Heart right ventricle (tissue), 16 donors: ENCODE data around the gene TBC1D22A. TPM values are rescaled to one million over a fixed set of nuclear protein-coding genes. Genes with fewer than 3 reads are reported as not detected.

Experiments
- ATAC-seq, 8 donors: fragments of 200-7000 bp; cut with Tn5 transposase; one replicate each; pipeline ENCODE4 v1.9.1; 2020; ENCODE audit warnings: mild to moderate bottlenecking in 8 of 8, moderate library complexity in 8 of 8, moderate number of reproducible peaks in 1 of 8
- DNase-seq, 2 donors: peaks; one replicate each; pipeline ENCODE4 v3.0.0-alpha.2; 2020
- H3K27ac ChIP-seq, 10 donors: fragments of 200-600 bp; sonication (generic) in 2 of 10; one replicate each; pipeline versions ENCODE4 v1.5.0 to v1.8.0; 2020 to 2022; ENCODE audit warnings: mild to moderate bottlenecking in 3 of 10
- H3K27me3 ChIP-seq, 7 donors: fragments of 200-600 bp; one replicate each; pipeline ENCODE4 v1.8.0; 2021 to 2022; ENCODE audit warnings: mild to moderate bottlenecking in 2 of 7
- H3K36me3 ChIP-seq, 9 donors: fragments of 200-600 bp; sonication (generic) in 1 of 9; one replicate each; pipeline versions ENCODE4 v1.5.0 to v1.8.0; 2020 to 2022; ENCODE audit warnings: mild to moderate bottlenecking in 2 of 9
- H3K4me1 ChIP-seq, 9 donors: fragments of 200-600 bp; sonication (generic) in 1 of 9; one replicate each; pipeline versions ENCODE4 v1.5.0 to v1.8.0; 2020 to 2022; ENCODE audit warnings: mild to moderate bottlenecking in 4 of 9
- H3K4me3 ChIP-seq, 10 donors: fragments of 200-600 bp; sonication (generic) in 2 of 10; one replicate each; pipeline versions ENCODE4 v1.5.0 to v1.8.0; 2020 to 2022; ENCODE audit warnings: mild to moderate bottlenecking in 7 of 10, moderate library complexity in 2 of 10
- H3K9me3 ChIP-seq, 11 donors: fragments of 200-600 bp in 10 of 11; sonication (generic) in 2 of 11; one replicate each; pipeline versions ENCODE4 v1.5.0 to v1.8.0; 2013 to 2022; ENCODE audit warnings: mild to moderate bottlenecking in 2 of 11, control low read depth in 1 of 11, moderate library complexity in 1 of 11
- WGBS, 2 donors: extraction: QIAGEN DNeasy Blood & Tissue Kit; methylation state at CpG; one replicate each; pipeline ENCODE4 v1.1.7; 2013; ENCODE audit warnings: inconsistent platforms in 1 of 2; 5-methylcytosine and 5-hydroxymethylcytosine counted together
- intact Hi-C, 10 donors: fragments of 100-400 bp; cut with DNase I; formaldehyde crosslinking; loops; one replicate each; pipeline versions ENCODE4 v1.11.1 to v1.14.2; 2022
- polyA plus RNA-seq, 2 donors: library from polyadenylated mRNA; stranded (reverse); fragments of 200-250 nt; gene quantifications; one replicate each; pipeline ENCODE4 v1.2.3, GENCODE V29; 2013
- total RNA-seq, 10 donors: library from RNA; stranded (reverse); fragmentation: NEBNext Ultra II Directional in 3 of 10; extraction: Animal tissue kit (Norgen Biotek cat#: 25700) in 3 of 10; gene quantifications; one replicate each; pipeline versions ENCODE4 v1.2.1 to v1.2.4, GENCODE V29; 2021 to 2023
- TF ChIP-seq, protein P1 (sequence below), 9 donors: fragments of 200-600 bp; sonication (generic) in 2 of 9; IDR thresholded peaks; one replicate each; pipeline versions ENCODE4 v1.5.0 to v1.8.0; 2021 to 2022; ENCODE audit warnings: antibody characterized with exemption in 9 of 9, mild to moderate bottlenecking in 5 of 9, moderate library complexity in 1 of 9
- donor health status: Arrhythmogenic right ventricular cardiomyopathy.
- donor health status: ischemic (EF 13 %, LVEDD 7.1; RV severe dilation, severe dysfunction).
- donor health status: healthy with polysubstance abuse.
- donor health status: DM: no; HTN: yes; CAD: no.
- donor health status: DM: no; HTN: no; CAD: no.
- donor health status: ischemic (EF 25% LVEDD 6.9; RV normal size, moderate dysfunction).
- donor health status: ischemic (EF 25% LVEDD 5.7; RV mildly dilated, moderate dysfunction).
- donor health status: healthy.
- donor health status: DM: yes; HTN: yes; CAD: no.
- donor health status: Ischemic cardiomyopathy.
- donor health status: ischemic (EF 35%, LVEDD 5.7; RV mildly dilated, moderate dysfunction).
- donor health status: nonischemic (EF 11% LVEDD 7.7; RV severe dilation, severe dysfunction).
- donor health status: DM: yes; HTN: yes; CAD: no.
- donor health status: PGD.
- donor health status: ischemic (EF 29% LVEDD 5.4; RV normal size, mild dysfunction).
- donor health status: nonischemic (EF 23%, LVEDD 6.1; RV moderate dilation, normal function).

TBC1D22A gene
- total and polyA plus RNA-seq, 12 donors, result 7.2 to 27.9 (median 17.9) TPM

DNA sequence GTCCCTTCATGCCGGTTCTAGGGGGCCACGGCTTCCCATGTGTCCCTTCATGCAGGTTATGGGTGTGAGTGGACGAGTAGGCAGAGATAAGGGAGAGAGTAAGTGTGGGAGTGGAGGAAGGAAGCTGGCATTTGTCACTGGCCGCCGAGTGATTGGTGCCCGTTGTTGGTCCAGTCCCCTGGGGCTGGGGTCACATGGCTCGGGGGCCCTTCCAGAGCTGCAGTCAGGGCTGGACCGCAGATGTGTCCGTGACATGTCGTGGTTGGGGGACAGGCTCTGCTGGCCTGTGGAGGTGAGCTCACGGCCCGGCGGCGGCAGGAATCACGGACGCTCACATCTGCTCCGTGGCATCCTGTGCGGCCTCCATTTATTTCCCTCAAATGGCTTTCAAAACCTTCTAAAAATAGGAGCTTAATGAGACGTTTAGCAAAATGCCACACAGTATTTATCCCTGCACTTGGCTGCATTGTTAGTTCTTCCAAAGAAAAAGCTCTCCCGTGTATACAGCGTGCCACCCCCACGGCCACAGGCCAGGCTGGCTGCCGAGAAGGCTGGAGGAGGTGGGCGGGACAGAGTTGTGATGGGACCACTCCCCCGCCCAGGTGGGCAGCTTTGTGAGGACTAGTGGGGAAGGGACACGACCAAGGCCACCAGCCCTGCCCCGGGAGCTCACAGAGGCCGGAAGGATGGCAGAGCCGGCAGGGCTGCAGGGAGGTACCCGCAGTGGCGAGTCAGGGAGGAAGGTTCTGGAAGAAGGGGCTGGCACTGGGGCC, 386.7 kb downstream of the TBC1D22A start:
- 70 to 76% methylated on average over 31 of the region's 31 CpGs for WGBS, 2 donors
- Histone ChIP-seq H3K4me1 (peaks cover under 1 to 21% (median 4%) of the 10 kb centered on the region in 9 donors), H3K9me3 (peaks cover 0 to 8% (median 0%) of the 10 kb centered on the region in 11 donors), H3K36me3 (no peaks in the 10 kb centered on the region), H3K4me3 (peak overlapping the region in 1 of 10 donors; percentile 1), H3K27ac (no peak overlapping the region), H3K27me3 (no peaks in the 10 kb centered on the region)
- DNase-seq (no peak), ATAC-seq (peak in 4 of 8 donors; percentile 15 to 30 (median 25))
- TF ChIP-seq, protein P1, sequence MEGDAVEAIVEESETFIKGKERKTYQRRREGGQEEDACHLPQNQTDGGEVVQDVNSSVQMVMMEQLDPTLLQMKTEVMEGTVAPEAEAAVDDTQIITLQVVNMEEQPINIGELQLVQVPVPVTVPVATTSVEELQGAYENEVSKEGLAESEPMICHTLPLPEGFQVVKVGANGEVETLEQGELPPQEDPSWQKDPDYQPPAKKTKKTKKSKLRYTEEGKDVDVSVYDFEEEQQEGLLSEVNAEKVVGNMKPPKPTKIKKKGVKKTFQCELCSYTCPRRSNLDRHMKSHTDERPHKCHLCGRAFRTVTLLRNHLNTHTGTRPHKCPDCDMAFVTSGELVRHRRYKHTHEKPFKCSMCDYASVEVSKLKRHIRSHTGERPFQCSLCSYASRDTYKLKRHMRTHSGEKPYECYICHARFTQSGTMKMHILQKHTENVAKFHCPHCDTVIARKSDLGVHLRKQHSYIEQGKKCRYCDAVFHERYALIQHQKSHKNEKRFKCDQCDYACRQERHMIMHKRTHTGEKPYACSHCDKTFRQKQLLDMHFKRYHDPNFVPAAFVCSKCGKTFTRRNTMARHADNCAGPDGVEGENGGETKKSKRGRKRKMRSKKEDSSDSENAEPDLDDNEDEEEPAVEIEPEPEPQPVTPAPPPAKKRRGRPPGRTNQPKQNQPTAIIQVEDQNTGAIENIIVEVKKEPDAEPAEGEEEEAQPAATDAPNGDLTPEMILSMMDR (IDR thresholded peaks at IDR 0.05), result no peak
- intact Hi-C loops, result no loop called here

DNA sequence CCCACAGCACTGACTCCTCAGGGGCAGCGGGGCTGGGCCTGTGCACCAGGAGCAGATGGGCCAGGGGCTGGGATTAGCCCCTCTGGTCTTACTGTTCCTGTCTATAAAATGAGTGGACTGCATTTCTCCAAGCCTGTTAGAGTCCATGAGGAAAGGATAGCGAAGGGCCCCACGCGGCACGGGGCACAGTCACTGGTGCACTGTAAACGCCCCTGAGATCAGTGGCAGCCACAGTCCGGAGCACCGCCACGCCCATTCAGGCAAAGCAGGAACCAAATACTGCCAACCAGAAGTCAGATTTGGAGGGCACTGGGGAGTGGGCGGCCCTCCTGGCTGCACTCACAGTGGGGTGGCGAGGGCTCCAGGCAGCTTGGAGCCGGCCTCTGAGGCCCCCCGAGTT, 387.5 kb downstream of the TBC1D22A start:
- Histone ChIP-seq H3K27ac (no peak overlapping the region), H3K4me3 (no peak overlapping the region), H3K4me1 (peaks cover 5 to 29% (median 12%) of the 10 kb centered on the region in 9 donors), H3K27me3 (no peaks in the 10 kb centered on the region), H3K36me3 (no peaks in the 10 kb centered on the region), H3K9me3 (peaks cover 0 to 8% (median 0%) of the 10 kb centered on the region in 11 donors)
- 98 to 99% methylated on average over 13 of the region's 13 CpGs for WGBS, 2 donors
- TF ChIP-seq, protein P1 (IDR thresholded peaks at IDR 0.05), result no peak
- intact Hi-C loops, result no loop called here
- ATAC-seq (no peak), DNase-seq (no peak)

DNA sequence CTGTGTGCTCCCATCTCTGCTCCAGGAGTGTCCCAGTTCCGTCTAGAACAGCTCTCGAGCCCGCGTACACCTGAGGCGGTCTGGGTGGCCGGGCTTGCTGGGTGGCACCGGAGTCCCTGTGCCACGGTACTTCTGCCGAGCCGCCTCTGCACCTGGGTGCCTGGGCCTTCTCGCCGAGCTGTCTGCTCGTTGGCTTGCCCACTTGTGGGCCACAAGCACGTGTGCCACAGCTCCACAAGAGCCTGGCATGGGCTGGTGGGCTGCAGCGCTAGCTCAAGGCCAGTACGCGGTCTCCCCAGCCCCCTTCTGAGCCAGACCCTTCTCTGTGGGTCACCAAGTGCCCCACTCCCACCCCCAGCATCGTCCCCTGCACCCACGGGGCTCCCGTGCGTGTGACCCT, 388.0 kb downstream of the TBC1D22A start:
- DNase-seq (no peak), ATAC-seq (no peak)
- no peak overlapping the region for H3K27ac ChIP-seq
- intact Hi-C loops, result no loop called here
- H3K4me3 ChIP-seq, result no peak overlapping the region
- peaks cover 0 to 8% (median 0%) of the 10 kb centered on the region in 11 donors for H3K9me3 ChIP-seq
- no peaks in the 10 kb centered on the region for H3K36me3 ChIP-seq
- H3K4me1 ChIP-seq, result peaks cover 5 to 33% (median 16%) of the 10 kb centered on the region in 9 donors
- TF ChIP-seq, protein P1 (IDR thresholded peaks at IDR 0.05), result no peak
- H3K27me3 ChIP-seq, result no peaks in the 10 kb centered on the region
- 94 to 97% methylated on average over 21 of the region's 21 CpGs for WGBS, 2 donors

DNA sequence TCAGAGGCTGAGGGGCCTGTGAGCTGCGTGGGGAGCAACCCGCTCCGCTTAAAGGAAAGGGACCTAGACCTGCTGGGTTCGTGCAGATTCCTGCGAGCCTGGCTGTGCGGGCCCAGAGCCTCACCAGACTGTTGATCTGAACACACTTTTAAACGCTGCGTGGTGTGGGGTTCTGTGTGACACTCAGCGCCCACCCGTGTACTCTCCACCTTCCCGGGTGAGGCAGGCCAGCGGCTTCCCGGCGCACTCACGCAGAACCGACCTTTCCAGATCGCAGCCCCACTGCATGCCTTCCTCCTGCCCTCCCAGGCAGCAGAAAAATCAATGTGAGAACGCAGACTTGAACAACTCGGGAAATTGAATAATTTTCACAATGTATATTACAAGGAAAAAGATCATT, 388.6 kb downstream of the TBC1D22A start:
- WGBS, 2 donors, result 93 to 94% methylated on average over 19 of the region's 19 CpGs
- intact Hi-C loops, result no loop called here
- Histone ChIP-seq H3K9me3 (peaks cover 0 to 8% (median 0%) of the 10 kb centered on the region in 11 donors), H3K27me3 (no peaks in the 10 kb centered on the region), H3K4me1 (peaks cover 5 to 36% (median 16%) of the 10 kb centered on the region in 9 donors), H3K4me3 (no peak overlapping the region), H3K27ac (no peak overlapping the region), H3K36me3 (no peaks in the 10 kb centered on the region)
- no peak for ATAC-seq
- TF ChIP-seq, protein P1 (IDR thresholded peaks at IDR 0.05), result no peak
- DNase-seq, result no peak
